MM.1S (cell line): ENCODE results near the gene ZNF695.
A peak's percentile ranks its signal among the peaks of the same experiment; 100 is the strongest.

Experiments used
- DNase-seq: peaks from one replicate; pipeline ENCODE4 v3.0.0-alpha.2; 2015
- H2AFZ ChIP-seq: fragments of 300-600 bp; sonication (generic); 2 replicates; pipeline ENCODE4 v1.6.0; 2016; ENCODE audit warnings: antibody characterized with exemption, low read length
- H3F3A ChIP-seq: fragments of 300-600 bp; sonication (generic); 2 replicates; pipeline ENCODE4 v1.6.1; 2016; ENCODE audit warnings: mild to moderate bottlenecking, antibody characterized with exemption, low read length, moderate library complexity, mixed read lengths; ENCODE audit not compliant: insufficient read depth
- H3K27ac ChIP-seq: fragments of 300-600 bp; sonication (generic); 2 replicates; pipeline ENCODE4 v1.5.1; 2016; ENCODE audit warnings: mild to moderate bottlenecking, low read length
- H3K27me3 ChIP-seq: fragments of 300-600 bp; sonication (generic); replicated peaks from 2 replicates; pipeline ENCODE4 v1.6.0; 2016; ENCODE audit warnings: low read length; ENCODE audit not compliant: insufficient read depth
- H3K36me3 ChIP-seq: fragments of 300-600 bp; sonication (generic); replicated peaks from 2 replicates; pipeline ENCODE4 v1.6.1; 2016; ENCODE audit warnings: mild to moderate bottlenecking, low read length, mixed read lengths; ENCODE audit not compliant: insufficient read depth
- H3K4me1 ChIP-seq: fragments of 300-600 bp; sonication (generic); 2 replicates; pipeline ENCODE4 v1.6.1; 2016; ENCODE audit warnings: low read length, mixed read lengths
- H3K4me2 ChIP-seq: fragments of 300-600 bp; sonication (generic); 2 replicates; pipeline ENCODE4 v1.6.0; 2016; ENCODE audit warnings: low read depth, low read length
- H3K4me3 ChIP-seq: fragments of 300-600 bp; sonication (generic); 2 replicates; pipeline ENCODE4 v1.5.1; 2016; ENCODE audit warnings: low read length, mixed read lengths
- H3K79me2 ChIP-seq: fragments of 300-600 bp; sonication (generic); 2 replicates; pipeline ENCODE4 v1.6.1; 2016; ENCODE audit warnings: mixed run types, low read length, mixed read lengths
- H3K9ac ChIP-seq: fragments of 300-600 bp; sonication (generic); 2 replicates; pipeline ENCODE4 v1.6.1; 2016; ENCODE audit warnings: low read length, mixed read lengths
- H3K9me2 ChIP-seq: fragments of 300-600 bp; sonication (generic); replicated peaks from 2 replicates; pipeline ENCODE4 v1.6.1; 2016; ENCODE audit warnings: mild to moderate bottlenecking, low read length, mixed read lengths; ENCODE audit not compliant: insufficient read depth
- H3K9me3 ChIP-seq: fragments of 300-600 bp; sonication (generic); replicated peaks from 2 replicates; pipeline ENCODE4 v1.6.1; 2016; ENCODE audit warnings: mild to moderate bottlenecking, low read length, mixed read lengths; ENCODE audit not compliant: insufficient read depth
- H4K20me1 ChIP-seq: fragments of 300-600 bp; sonication (generic); 2 replicates; pipeline ENCODE4 v1.6.1; 2016; ENCODE audit warnings: mild to moderate bottlenecking, low read length, moderate library complexity, mixed read lengths; ENCODE audit not compliant: insufficient read depth
- CTCF ChIP-seq: fragments of 300-600 bp; sonication (generic); IDR thresholded peaks from 2 replicates; pipeline ENCODE4 v1.5.1; 2016; ENCODE audit warnings: antibody characterized with exemption, low read length, mixed read lengths
- EZH2 ChIP-seq: fragments of 300-600 bp; sonication (generic); optimal IDR thresholded peaks from 2 replicates; pipeline ENCODE3; 2017; ENCODE audit warnings: low read depth, mild to moderate bottlenecking, antibody characterized with exemption, low read length, mixed read lengths
- EZH2phosphoT487 ChIP-seq: fragments of 300-600 bp; sonication (generic); IDR thresholded peaks from 2 replicates; pipeline ENCODE4 v1.6.1; 2018; ENCODE audit warnings: antibody characterized with exemption, low read length

The ZNF695 gene

GRCh38 chr1:246971969-246972368 lies 35.9 kb downstream of the ZNF695 start:
- TF ChIP-seq EZH2phosphoT487, result no peak
- TF ChIP-seq EZH2, result no peak
- no peak for TF ChIP-seq CTCF
- Histone ChIP-seq H3K36me3 (no peaks in the 10 kb centered on the region), H3K27ac (no peak overlapping the region), H3K4me1 (no peaks in the 10 kb centered on the region), H3K9me2 (no peaks in the 10 kb centered on the region), H3K9ac (no peak overlapping the region), H3F3A (no peaks in the 10 kb centered on the region), H3K9me3 (0 out of 2 replicates have a peak, but pooled peaks cover 3% of the 10 kb centered on the region), H4K20me1 (no peaks in the 10 kb centered on the region), H3K79me2 (no peaks in the 10 kb centered on the region), H3K4me2 (no peak overlapping the region), H2AFZ (no peak overlapping the region), H3K27me3 (no peaks in the 10 kb centered on the region), H3K4me3 (no peak overlapping the region)
- DNase-seq, result no peak

- H3K79me2 ChIP-seq, result no peaks in the 10 kb centered on the region
- TF ChIP-seq CTCF, result peak; percentile 73
- TF ChIP-seq EZH2, result no peak
- TF ChIP-seq EZH2phosphoT487, result no peak
- H3K4me2 ChIP-seq, result no peak overlapping the region
- no peaks in the 10 kb centered on the region for H3K27me3 ChIP-seq
- no peaks in the 10 kb centered on the region for H3K9me2 ChIP-seq
- 0 out of 2 replicates have a peak, but pooled peaks cover 3% of the 10 kb centered on the region for H3K9me3 ChIP-seq
- H4K20me1 ChIP-seq, result no peaks in the 10 kb centered on the region
- no peaks in the 10 kb centered on the region for H3K4me1 ChIP-seq
- H3K4me3 ChIP-seq, result no peak overlapping the region
- DNase-seq, result peak; percentile 53
- no peak overlapping the region for H2AFZ ChIP-seq
- no peak overlapping the region for H3K27ac ChIP-seq
- H3K36me3 ChIP-seq, result no peaks in the 10 kb centered on the region
- H3K9ac ChIP-seq, result no peak overlapping the region
- H3F3A ChIP-seq, result no peaks in the 10 kb centered on the region
Observed at GRCh38 chr1:246971090-246971721, 36.7 kb downstream of the ZNF695 start.

- Histone ChIP-seq H3K9me3 (0 out of 2 replicates have a peak, but pooled peaks cover 3% of the 10 kb centered on the region), H3K4me3 (no peak overlapping the region), H3K79me2 (no peaks in the 10 kb centered on the region), H3K9ac (no peak overlapping the region), H3K27ac (no peak overlapping the region), H3K27me3 (no peaks in the 10 kb centered on the region), H3F3A (no peaks in the 10 kb centered on the region), H3K4me1 (no peaks in the 10 kb centered on the region), H3K9me2 (no peaks in the 10 kb centered on the region), H2AFZ (no peak overlapping the region), H3K4me2 (no peak overlapping the region), H3K36me3 (no peaks in the 10 kb centered on the region), H4K20me1 (no peaks in the 10 kb centered on the region)
- TF ChIP-seq EZH2phosphoT487 (no peak), EZH2 (no peak), CTCF (no peak)
- no peak for DNase-seq
Observed at GRCh38 chr1:246969621-246970020, 38.2 kb downstream of the ZNF695 start.
